Endothelial cell of umbilical vein (primary cell): ENCODE results near the gene SHISA9.

Experiments
- CTCF ChIP-seq, 2 donors: IDR thresholded peaks; 1 replicate in 1 of 2; 2 replicates in 1 of 2; pipeline ENCODE4 v1.5.1; 2011; ENCODE audit warnings: low read length in 2 of 2, mild to moderate bottlenecking in 2 of 2, moderate library complexity in 2 of 2, control low read depth in 1 of 2, inconsistent platforms in 1 of 2, low read depth in 1 of 2; ENCODE audit not compliant: insufficient read depth in 1 of 2; ENCODE audit errors: extremely low read depth in 1 of 2
- EZH2 ChIP-seq: IDR thresholded peaks from 2 replicates; pipeline ENCODE4 v1.6.1; 2012; ENCODE audit warnings: borderline replicate concordance, low read depth, mild to moderate bottlenecking, moderate library complexity, low read length, inconsistent platforms; ENCODE audit not compliant: severe bottlenecking
- FOS ChIP-seq: IDR thresholded peaks from 2 replicates; pipeline ENCODE4 v1.6.1; 2011; ENCODE audit warnings: mild to moderate bottlenecking, low read length, moderate library complexity, borderline replicate concordance; ENCODE audit not compliant: insufficient read depth
- JUN ChIP-seq: IDR thresholded peaks from 2 replicates; pipeline ENCODE4 v1.6.1; 2011; ENCODE audit warnings: borderline replicate concordance, low read depth; ENCODE audit not compliant: insufficient read length, insufficient read depth
- POLR2A ChIP-seq: IDR thresholded peaks from 2 replicates; pipeline ENCODE4 v1.6.1; 2012; ENCODE audit warnings: low read depth, mild to moderate bottlenecking, control low read depth, low read length
- POLR2AphosphoS5 ChIP-seq: IDR thresholded peaks from 2 replicates; pipeline ENCODE4 v1.6.1; 2012; ENCODE audit warnings: low read depth, mild to moderate bottlenecking, control low read depth, low read length, moderate library complexity; ENCODE audit not compliant: insufficient read depth
- TF ChIP-seq, protein P1 (sequence below): IDR thresholded peaks from 2 replicates; pipeline ENCODE4 v1.6.1; 2011; ENCODE audit not compliant: insufficient read depth, insufficient read length

DNA sequence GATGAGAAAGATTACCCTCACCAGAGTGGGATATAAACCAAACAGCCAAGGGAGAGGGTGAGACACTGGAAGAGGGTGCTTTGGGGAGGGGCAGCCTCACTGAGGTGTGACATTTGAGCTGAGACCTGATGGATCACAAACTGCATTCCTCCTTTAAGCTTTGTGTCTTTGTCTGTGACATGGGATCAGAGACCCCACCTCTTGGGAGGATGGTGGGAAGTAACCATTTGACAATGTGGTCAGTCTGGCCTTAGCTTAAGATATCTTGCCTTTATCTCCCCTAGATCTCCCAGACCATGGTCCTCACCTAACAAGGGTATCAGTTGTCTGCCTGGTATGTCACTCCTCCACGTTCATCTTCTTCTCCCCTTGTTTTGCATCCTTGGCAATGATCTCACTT lies 163.4 kb downstream of the SHISA9 start:
- TF ChIP-seq CTCF (IDR thresholded peaks at IDR 0.05; ENCODE audit: extremely low read depth in 1 of 2, insufficient read depth in 1 of 2, low read depth in 1 of 2, low read length in 2 of 2) (no peak), EZH2 (no peak), POLR2AphosphoS5 (no peak), POLR2A (no peak), JUN (no peak), FOS (no peak)
- TF ChIP-seq, protein P1, sequence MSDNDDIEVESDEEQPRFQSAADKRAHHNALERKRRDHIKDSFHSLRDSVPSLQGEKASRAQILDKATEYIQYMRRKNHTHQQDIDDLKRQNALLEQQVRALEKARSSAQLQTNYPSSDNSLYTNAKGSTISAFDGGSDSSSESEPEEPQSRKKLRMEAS: no peak
